ENCODE results near the gene CENPC. TPM values are rescaled to one million over a fixed set of nuclear protein-coding genes. Genes with fewer than 3 reads are reported as not detected.

CENPC gene
- polyA plus RNA-seq, 1 donor (not counting 4 experiments of a cell fraction or from before 2014, with no cell fraction given), result 7.9 TPM

DNA sequence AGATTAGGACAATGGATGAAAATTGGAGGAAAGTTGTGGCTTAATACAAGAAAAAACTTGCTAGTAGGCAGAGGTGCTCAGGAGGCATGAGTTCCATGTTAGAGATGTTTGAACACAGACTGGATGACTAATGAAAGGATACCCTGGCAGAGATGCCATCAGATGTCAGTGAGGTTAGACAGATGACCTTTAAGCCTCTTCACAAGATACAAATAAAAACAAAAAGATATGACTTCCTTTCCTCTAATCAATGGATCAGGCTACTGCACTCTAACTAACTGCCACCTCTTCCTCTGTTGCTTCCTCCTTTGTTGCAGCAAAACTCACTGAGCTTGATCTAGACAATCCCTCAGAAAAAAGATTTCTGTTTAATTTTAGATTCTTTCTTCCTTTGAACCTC lies 27.9 kb upstream of the CENPC start:
- no peaks in the 10 kb centered on the region for H3K36me3 ChIP-seq (ENCODE audit: control insufficient read depth in 2 of 2, extremely low read depth in 1 of 2, insufficient read depth in 2 of 2, low read length in 2 of 2)
- H3K27ac ChIP-seq (ENCODE audit: control insufficient read depth, insufficient read depth, low read length), result no peak overlapping the region
- H3K9ac ChIP-seq (ENCODE audit: control insufficient read depth, extremely low read depth, insufficient read depth, low read length), result no peak overlapping the region
- no peaks in the 10 kb centered on the region for H3K9me3 ChIP-seq (ENCODE audit: control insufficient read depth, low read depth, low read length)
- no peaks in the 10 kb centered on the region for H3K79me2 ChIP-seq (ENCODE audit: control insufficient read depth, insufficient read depth, low read length)
- no peak overlapping the region for H2AFZ ChIP-seq (ENCODE audit: control insufficient read depth, low read length)
- H3K4me3 ChIP-seq (ENCODE audit: control insufficient read depth in 2 of 3, extremely low read depth in 1 of 3, insufficient read depth in 2 of 3, low read depth in 1 of 3, low read length in 3 of 3), result no peak overlapping the region
- H3K27me3 ChIP-seq (ENCODE audit: control insufficient read depth, extremely low read depth, insufficient read depth, low read length), result no peaks in the 10 kb centered on the region
- dilution Hi-C loops (cut with MboI; ENCODE audit: extremely low pct_ligation_motif_present, low sequenced_read_pairs), result no loop called here
- H3K9me1 ChIP-seq (ENCODE audit: control insufficient read depth, extremely low read depth, insufficient read depth, low read length), result no peaks in the 10 kb centered on the region
- no peaks in the 10 kb centered on the region for H4K20me1 ChIP-seq (ENCODE audit: control insufficient read depth, extremely low read depth, insufficient read depth, low read length)
- no peak for DNase-seq (ENCODE audit: low read depth, low spot score)
- H3K4me2 ChIP-seq (ENCODE audit: control insufficient read depth, extremely low read depth, insufficient read depth, low read depth, low read length), result no peak overlapping the region
- no peak for FAIRE-seq
- TF ChIP-seq, protein P1, sequence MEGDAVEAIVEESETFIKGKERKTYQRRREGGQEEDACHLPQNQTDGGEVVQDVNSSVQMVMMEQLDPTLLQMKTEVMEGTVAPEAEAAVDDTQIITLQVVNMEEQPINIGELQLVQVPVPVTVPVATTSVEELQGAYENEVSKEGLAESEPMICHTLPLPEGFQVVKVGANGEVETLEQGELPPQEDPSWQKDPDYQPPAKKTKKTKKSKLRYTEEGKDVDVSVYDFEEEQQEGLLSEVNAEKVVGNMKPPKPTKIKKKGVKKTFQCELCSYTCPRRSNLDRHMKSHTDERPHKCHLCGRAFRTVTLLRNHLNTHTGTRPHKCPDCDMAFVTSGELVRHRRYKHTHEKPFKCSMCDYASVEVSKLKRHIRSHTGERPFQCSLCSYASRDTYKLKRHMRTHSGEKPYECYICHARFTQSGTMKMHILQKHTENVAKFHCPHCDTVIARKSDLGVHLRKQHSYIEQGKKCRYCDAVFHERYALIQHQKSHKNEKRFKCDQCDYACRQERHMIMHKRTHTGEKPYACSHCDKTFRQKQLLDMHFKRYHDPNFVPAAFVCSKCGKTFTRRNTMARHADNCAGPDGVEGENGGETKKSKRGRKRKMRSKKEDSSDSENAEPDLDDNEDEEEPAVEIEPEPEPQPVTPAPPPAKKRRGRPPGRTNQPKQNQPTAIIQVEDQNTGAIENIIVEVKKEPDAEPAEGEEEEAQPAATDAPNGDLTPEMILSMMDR (optimal IDR thresholded peaks at IDR 0.05 in 1 of 3, IDR thresholded peaks at IDR 0.05 in 1 of 3, conservative IDR thresholded peaks at IDR 0.05 in 1 of 3; ENCODE audit: extremely low read depth in 1 of 3, insufficient read depth in 2 of 3, low read length in 3 of 3), result no peak
- no peak for TF ChIP-seq EZH2 (IDR thresholded peaks at IDR 0.05; ENCODE audit: low read length)
- H3K4me1 ChIP-seq (ENCODE audit: control insufficient read depth, extremely low read depth, insufficient read depth, low read length), result peaks cover 4% of the 10 kb centered on the region

DNA sequence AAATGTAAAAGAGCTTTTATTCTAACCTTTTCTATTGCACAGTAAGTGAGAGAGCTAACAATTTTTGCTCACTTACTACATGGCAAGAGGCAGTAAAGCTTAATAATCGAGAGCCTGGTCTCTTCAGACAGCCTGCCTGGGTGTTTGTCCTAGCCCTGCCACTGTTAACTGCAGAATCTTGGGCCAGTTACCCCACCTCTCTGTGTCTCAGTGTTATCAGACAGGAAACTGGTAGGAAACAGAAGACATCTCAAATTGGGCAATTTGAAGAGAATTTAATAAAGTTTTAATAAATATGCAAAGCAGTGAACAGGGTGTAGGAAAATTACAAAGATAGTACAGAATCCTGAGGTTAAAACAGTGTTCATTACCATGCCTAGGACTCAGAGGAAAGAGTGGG lies 26.7 kb upstream of the CENPC start:
- H3K27ac ChIP-seq (ENCODE audit: control insufficient read depth, insufficient read depth, low read length), result no peak overlapping the region
- no peak for FAIRE-seq
- H3K4me2 ChIP-seq (ENCODE audit: control insufficient read depth, extremely low read depth, insufficient read depth, low read depth, low read length), result no peak overlapping the region
- no peaks in the 10 kb centered on the region for H3K36me3 ChIP-seq (ENCODE audit: control insufficient read depth in 2 of 2, extremely low read depth in 1 of 2, insufficient read depth in 2 of 2, low read length in 2 of 2)
- H3K4me1 ChIP-seq (ENCODE audit: control insufficient read depth, extremely low read depth, insufficient read depth, low read length), result peaks cover 4% of the 10 kb centered on the region
- H3K79me2 ChIP-seq (ENCODE audit: control insufficient read depth, insufficient read depth, low read length), result no peaks in the 10 kb centered on the region
- dilution Hi-C loops (cut with MboI; ENCODE audit: extremely low pct_ligation_motif_present, low sequenced_read_pairs), result no loop called here
- no peak overlapping the region for H2AFZ ChIP-seq (ENCODE audit: control insufficient read depth, low read length)
- H3K4me3 ChIP-seq (ENCODE audit: control insufficient read depth in 2 of 3, extremely low read depth in 1 of 3, insufficient read depth in 2 of 3, low read depth in 1 of 3, low read length in 3 of 3), result no peak overlapping the region
- H3K27me3 ChIP-seq (ENCODE audit: control insufficient read depth, extremely low read depth, insufficient read depth, low read length), result no peaks in the 10 kb centered on the region
- no peak for DNase-seq (ENCODE audit: low read depth, low spot score)
- H3K9me3 ChIP-seq (ENCODE audit: control insufficient read depth, low read depth, low read length), result no peaks in the 10 kb centered on the region
- no peak overlapping the region for H3K9ac ChIP-seq (ENCODE audit: control insufficient read depth, extremely low read depth, insufficient read depth, low read length)
- no peaks in the 10 kb centered on the region for H3K9me1 ChIP-seq (ENCODE audit: control insufficient read depth, extremely low read depth, insufficient read depth, low read length)
- TF ChIP-seq, protein P1 (optimal IDR thresholded peaks at IDR 0.05 in 1 of 3, IDR thresholded peaks at IDR 0.05 in 1 of 3, conservative IDR thresholded peaks at IDR 0.05 in 1 of 3; ENCODE audit: extremely low read depth in 1 of 3, insufficient read depth in 2 of 3, low read length in 3 of 3), result no peak
- no peak for TF ChIP-seq EZH2 (IDR thresholded peaks at IDR 0.05; ENCODE audit: low read length)
- no peaks in the 10 kb centered on the region for H4K20me1 ChIP-seq (ENCODE audit: control insufficient read depth, extremely low read depth, insufficient read depth, low read length)
